GM12872 (cell line): Measurements from ENCODE around the gene SLC25A42.

Experiments used
- TF ChIP-seq, protein P1 (sequence below): IDR thresholded peaks from 3 replicates; pipeline ENCODE4 v1.5.1; 2011; ENCODE audit warnings: low read depth, mild to moderate bottlenecking, low read length, moderate library complexity; ENCODE audit not compliant: insufficient read depth

SLC25A42 gene

DNA sequence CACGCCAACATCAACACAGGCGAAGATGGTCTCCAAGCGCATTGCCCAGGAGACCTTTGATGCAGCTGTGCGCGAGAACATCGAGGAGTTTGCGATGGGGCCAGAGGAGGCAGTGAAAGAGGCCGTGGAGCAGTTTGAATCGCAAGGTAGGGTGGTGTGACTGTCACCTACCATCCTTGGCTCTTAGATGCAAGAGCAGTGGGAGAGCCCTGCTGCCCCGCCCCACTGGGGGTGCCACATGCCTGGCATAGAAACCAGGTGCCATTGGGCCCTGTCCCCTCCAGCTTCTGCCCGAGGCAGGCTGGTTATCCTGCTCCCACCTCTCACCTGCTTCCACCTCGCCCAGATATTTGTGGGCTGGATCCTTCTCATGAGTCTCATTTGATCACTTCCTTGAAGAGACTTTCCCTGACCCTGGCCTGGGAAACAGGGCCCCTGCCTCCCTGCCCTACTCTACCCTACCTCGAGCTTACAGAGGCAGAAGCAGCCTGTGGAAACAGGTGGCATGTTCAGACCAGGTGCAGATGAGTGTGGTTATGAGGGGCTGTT lies 21.0 kb upstream of the SLC25A42 start:
- TF ChIP-seq, protein P1, sequence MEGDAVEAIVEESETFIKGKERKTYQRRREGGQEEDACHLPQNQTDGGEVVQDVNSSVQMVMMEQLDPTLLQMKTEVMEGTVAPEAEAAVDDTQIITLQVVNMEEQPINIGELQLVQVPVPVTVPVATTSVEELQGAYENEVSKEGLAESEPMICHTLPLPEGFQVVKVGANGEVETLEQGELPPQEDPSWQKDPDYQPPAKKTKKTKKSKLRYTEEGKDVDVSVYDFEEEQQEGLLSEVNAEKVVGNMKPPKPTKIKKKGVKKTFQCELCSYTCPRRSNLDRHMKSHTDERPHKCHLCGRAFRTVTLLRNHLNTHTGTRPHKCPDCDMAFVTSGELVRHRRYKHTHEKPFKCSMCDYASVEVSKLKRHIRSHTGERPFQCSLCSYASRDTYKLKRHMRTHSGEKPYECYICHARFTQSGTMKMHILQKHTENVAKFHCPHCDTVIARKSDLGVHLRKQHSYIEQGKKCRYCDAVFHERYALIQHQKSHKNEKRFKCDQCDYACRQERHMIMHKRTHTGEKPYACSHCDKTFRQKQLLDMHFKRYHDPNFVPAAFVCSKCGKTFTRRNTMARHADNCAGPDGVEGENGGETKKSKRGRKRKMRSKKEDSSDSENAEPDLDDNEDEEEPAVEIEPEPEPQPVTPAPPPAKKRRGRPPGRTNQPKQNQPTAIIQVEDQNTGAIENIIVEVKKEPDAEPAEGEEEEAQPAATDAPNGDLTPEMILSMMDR: no peak

DNA sequence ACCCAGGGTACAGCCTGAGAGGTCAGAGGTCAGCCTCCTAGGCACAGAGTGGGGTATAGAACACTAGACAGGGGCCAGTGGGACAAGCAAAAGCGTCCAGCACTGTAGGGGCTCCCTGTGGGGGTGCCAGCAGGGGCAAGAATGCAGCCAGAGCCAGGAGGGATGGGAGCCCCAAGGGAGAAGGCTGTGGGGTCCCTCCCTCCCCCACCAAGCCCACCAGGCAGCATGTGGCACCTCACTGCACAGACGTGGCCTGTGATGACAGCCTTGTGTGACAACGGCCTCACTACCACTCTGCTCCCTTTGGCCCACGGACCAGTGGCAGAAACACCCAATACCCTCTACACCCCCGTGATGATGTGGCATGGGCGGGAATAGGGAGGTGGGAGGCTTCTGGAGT lies 20.3 kb upstream of the SLC25A42 start:
- TF ChIP-seq, protein P1: no peak

DNA sequence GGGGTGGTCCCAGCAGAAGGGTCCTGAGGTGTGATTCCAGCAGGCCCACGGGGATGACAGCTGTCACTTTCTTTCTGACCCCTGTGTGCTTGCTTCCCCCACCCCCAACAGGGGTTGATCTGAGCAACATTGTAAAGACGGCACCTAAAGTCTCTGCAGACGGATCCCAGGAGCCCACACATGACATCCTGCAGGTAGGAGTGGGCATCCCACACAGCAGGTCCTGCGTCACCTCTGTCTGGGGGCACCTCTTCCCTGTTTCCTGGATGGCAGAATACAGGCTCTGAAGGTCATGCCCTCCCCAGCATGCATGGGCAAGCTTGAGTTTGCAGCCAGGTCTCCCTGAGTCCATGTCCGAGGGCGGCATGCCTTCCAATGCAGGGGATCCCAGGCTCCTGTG lies 19.9 kb upstream of the SLC25A42 start:
- TF ChIP-seq, protein P1: no peak

DNA sequence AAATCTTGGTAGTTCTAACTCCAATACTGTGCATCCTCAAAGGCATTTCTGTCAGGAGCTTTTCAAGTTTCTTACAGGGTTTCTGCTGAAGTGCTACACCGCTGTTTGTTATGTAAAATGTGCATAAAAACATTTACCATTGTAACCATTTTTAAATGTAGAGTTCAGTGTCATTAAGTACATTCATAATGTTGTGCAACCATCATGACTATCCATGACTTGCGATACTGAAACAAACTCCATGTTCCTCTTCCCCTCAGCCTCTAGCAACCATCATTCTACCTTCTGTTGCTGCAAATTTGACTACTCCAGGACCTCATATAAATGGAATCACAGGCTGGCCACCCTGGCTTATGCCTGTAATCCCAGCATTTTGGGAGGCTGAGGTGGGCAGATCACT lies 14.4 kb upstream of the SLC25A42 start:
- TF ChIP-seq, protein P1: no peak

DNA sequence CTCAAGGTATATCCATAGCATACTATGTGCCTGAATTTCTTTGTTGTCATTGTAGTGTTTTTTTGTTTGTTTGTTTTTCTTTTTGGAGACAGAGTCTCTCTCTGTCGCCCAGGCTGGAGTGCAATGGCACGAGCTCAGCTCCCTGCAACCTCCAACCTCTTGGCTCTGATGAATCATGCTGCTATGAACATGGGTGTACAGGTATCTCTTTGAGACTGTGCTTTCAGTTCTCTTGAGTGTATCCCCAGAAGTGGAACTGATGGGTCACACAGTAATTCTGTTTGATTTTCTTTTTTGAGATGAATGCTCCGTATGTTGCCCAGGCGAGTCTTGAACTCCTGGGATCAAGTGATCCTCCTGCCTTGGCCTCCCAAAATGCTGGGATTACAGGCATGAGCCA lies 13.7 kb upstream of the SLC25A42 start:
- TF ChIP-seq, protein P1: no peak

DNA sequence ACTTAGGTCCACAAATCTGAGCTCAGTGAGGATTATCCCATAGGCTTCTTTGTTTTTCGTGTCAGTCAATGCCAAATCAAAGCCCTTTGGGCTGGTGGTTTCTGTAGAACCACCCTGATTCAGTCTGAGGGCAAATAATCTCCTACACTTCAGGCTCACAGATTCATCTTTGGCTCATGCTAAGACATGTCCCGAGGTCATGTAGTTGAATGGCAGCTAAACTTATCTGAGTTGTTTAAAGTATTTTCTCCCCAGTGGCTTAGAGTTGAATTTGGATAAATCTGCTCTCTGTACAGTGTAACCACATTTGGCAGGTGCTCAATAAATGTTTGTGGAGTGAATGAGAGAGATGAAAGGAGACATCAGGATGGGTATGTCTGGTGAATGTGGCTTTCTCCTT lies 13.1 kb upstream of the SLC25A42 start:
- TF ChIP-seq, protein P1: no peak

DNA sequence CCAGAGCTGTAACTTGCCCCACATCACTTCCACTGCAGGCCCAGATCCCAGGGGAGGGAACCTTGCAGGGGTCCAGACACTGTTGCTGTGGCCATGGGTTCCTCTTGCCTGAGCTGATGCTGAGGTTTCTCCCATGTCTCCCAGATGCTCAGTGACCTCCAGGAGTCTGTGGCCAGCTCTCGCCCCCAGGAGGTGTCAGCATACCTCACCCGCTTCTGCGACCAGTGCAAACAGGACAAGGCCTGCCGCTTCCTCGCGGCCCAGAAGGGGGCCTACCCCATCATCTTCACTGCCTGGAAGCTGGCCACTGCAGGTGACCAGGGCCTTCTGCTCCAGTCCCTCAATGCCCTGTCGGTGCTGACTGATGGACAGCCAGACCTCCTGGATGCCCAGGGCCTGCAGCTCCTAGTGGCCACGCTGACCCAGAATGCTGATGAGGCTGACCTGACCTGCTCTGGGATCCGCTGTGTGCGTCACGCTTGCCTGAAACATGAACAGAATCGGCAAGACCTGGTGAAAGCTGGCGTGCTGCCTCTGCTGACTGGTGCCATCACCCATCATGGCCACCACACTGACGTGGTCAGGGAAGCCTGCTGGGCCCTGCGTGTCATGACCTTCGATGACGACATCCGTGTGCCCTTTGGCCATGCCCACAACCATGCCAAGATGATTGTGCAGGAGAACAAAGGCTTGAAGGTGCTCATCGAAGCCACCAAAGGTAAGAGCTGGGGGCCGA lies 12.1 kb upstream of the SLC25A42 start:
- TF ChIP-seq, protein P1: no peak
